SK-N-SH (cell line): Measurements from ENCODE around the gene RASGRP4. TPM values are rescaled to one million over a fixed set of nuclear protein-coding genes. Genes with fewer than 3 reads are reported as not detected.

Experiments
- CTCF ChIA-PET: fragments of 300-600, 350-600 bp; formaldehyde crosslinking; extraction: SDS; loops from one replicate; lab custom pipeline; 2021; lab: Yijun Ruan, JAX
- POLR2A ChIA-PET: fragments of 350-600 bp; sonication (Branson Sonifier 250); formaldehyde crosslinking; extraction: SDS; loops from one replicate; lab custom pipeline; 2020; ENCODE audit warnings: antibody characterized with exemption, inconsistent platforms; lab: Yijun Ruan, JAX
- DNase-seq: peaks from one replicate; pipeline ENCODE4 v3.0.0; 2012
- H2AFZ ChIP-seq: fragments of 200-600 bp; sonication (generic); 2 replicates; pipeline ENCODE4 v1.8.1; 2016; ENCODE audit warnings: antibody characterized with exemption, mild to moderate bottlenecking, low read depth
- H3F3A ChIP-seq: fragments of 200-600 bp; sonication (generic); replicated peaks from 2 replicates; pipeline ENCODE3; 2016; ENCODE audit warnings: antibody characterized with exemption, mild to moderate bottlenecking; ENCODE audit not compliant: insufficient read depth
- H3K27ac ChIP-seq, 2 experiments: fragments of 200-500 bp in 1 of 2; fragments of 200-600 bp in 1 of 2; sonication (Bioruptor generic) in 1 of 2; sonication (generic), shearing (Covaris generic) in 1 of 2; 2 replicates each; pipeline versions ENCODE4 v1.5.1 to v1.6.1; 2014 to 2016; ENCODE audit warnings: low read depth in 2 of 2, inconsistent platforms in 1 of 2, low read length in 1 of 2, mild to moderate bottlenecking in 1 of 2, mixed read lengths in 1 of 2
- H3K27me3 ChIP-seq: fragments of 200-600 bp; sonication (generic), shearing (Covaris generic); 2 replicates; pipeline ENCODE4 v1.6.1; 2016; ENCODE audit warnings: mixed run types; ENCODE audit not compliant: insufficient read depth
- H3K36me3 ChIP-seq, 2 experiments: fragments of 200-500 bp in 1 of 2; fragments of 200-600 bp in 1 of 2; sonication (Bioruptor generic) in 1 of 2; sonication (generic) in 1 of 2; replicated peaks in 1 of 2; 2 replicates each; pipeline versions ENCODE3 to v1.5.1; 2014 to 2016; ENCODE audit warnings: low read length in 1 of 2, mild to moderate bottlenecking in 1 of 2; ENCODE audit not compliant: insufficient read depth in 2 of 2, control insufficient read depth in 1 of 2
- H3K4me1 ChIP-seq, 2 experiments: fragments of 200-500 bp in 1 of 2; fragments of 200-600 bp in 1 of 2; sonication (Bioruptor generic) in 1 of 2; sonication (generic), shearing (Covaris generic) in 1 of 2; 2 replicates each; pipeline versions ENCODE4 v1.5.1 to v1.6.1; 2014 to 2016; ENCODE audit warnings: low read depth in 1 of 2, low read length in 1 of 2, mixed run types in 1 of 2; ENCODE audit not compliant: insufficient read depth in 2 of 2, control insufficient read depth in 1 of 2
- H3K4me2 ChIP-seq: fragments of 200-600 bp; sonication (generic), shearing (Covaris generic); 2 replicates; pipeline ENCODE4 v1.6.1; 2017; ENCODE audit warnings: mixed run types
- H3K4me3 ChIP-seq, 2 experiments: fragments of 200-500 bp in 1 of 2; fragments of 200-600 bp in 1 of 2; sonication (Bioruptor generic) in 1 of 2; sonication (generic), shearing (Covaris generic) in 1 of 2; 2 replicates each; pipeline versions ENCODE4 v1.5.1 to v1.8.1; 2014 to 2016; ENCODE audit warnings: low read depth in 2 of 2, inconsistent platforms in 1 of 2, low read length in 1 of 2, mild to moderate bottlenecking in 1 of 2, mixed read lengths in 1 of 2, moderate library complexity in 1 of 2
- H3K79me2 ChIP-seq: fragments of 200-600 bp; sonication (generic); 2 replicates; pipeline ENCODE4 v1.8.1; 2017; ENCODE audit warnings: mild to moderate bottlenecking; ENCODE audit not compliant: insufficient read depth
- H3K9ac ChIP-seq: fragments of 200-600 bp; sonication (generic); 2 replicates; pipeline ENCODE4 v1.6.1; 2017; ENCODE audit warnings: mixed run types
- H3K9me2 ChIP-seq: fragments of 200-600 bp; sonication (generic); 2 replicates; pipeline ENCODE4 v1.6.1; 2017; ENCODE audit warnings: mixed run types
- H3K9me3 ChIP-seq: fragments of 200-600 bp; sonication (generic); 2 replicates; pipeline ENCODE4 v1.6.1; 2017; ENCODE audit warnings: mixed run types, mild to moderate bottlenecking, moderate library complexity
- H4K20me1 ChIP-seq: fragments of 200-600 bp; sonication (generic); 2 replicates; pipeline ENCODE4 v1.6.1; 2017; ENCODE audit warnings: mild to moderate bottlenecking, mixed run types; ENCODE audit not compliant: insufficient read depth
- EP300 ChIP-seq, 2 experiments: IDR thresholded peaks; 2 replicates each; pipeline versions ENCODE4 v1.4.0 to v1.6.1; 2012; ENCODE audit warnings: borderline replicate concordance in 1 of 2, low read depth in 1 of 2, low read length in 1 of 2
- EZH2phosphoT487 ChIP-seq: fragments of 200-600 bp; sonication (generic); IDR thresholded peaks from 2 replicates; pipeline ENCODE4 v1.6.1; 2017; ENCODE audit warnings: low read depth, mixed run types, mild to moderate bottlenecking, antibody characterized with exemption, moderate library complexity, borderline replicate concordance
- FOSL2 ChIP-seq: IDR thresholded peaks from 2 replicates; pipeline ENCODE4 v1.4.0; 2012; ENCODE audit warnings: low read depth, mild to moderate bottlenecking, moderate library complexity, borderline replicate concordance
- FOXJ3 ChIP-seq: sonication (generic); formaldehyde crosslinking; IDR thresholded peaks from 2 replicates; pipeline ENCODE4 v1.5.1; 2020; ENCODE audit warnings: mild to moderate bottlenecking, missing genetic modification reagents
- MAX ChIP-seq: IDR thresholded peaks from 2 replicates; pipeline ENCODE4 v1.4.0; 2012; ENCODE audit warnings: low read depth
- MEF2A ChIP-seq: IDR thresholded peaks from 2 replicates; pipeline ENCODE4 v1.4.0; 2012; ENCODE audit warnings: low read depth, borderline replicate concordance
- MXI1 ChIP-seq: IDR thresholded peaks from 2 replicates; pipeline ENCODE4 v1.6.1; 2012; ENCODE audit warnings: mild to moderate bottlenecking, low read depth, low read length, improper control_type of control experiment
- NFIC ChIP-seq: IDR thresholded peaks from 2 replicates; pipeline ENCODE4 v1.4.0; 2012; ENCODE audit warnings: borderline replicate concordance
- PBX3 ChIP-seq: IDR thresholded peaks from 2 replicates; pipeline ENCODE4; 2012
- TAF1 ChIP-seq: IDR thresholded peaks from 2 replicates; pipeline ENCODE4 v1.6.1; 2012; ENCODE audit warnings: low read depth, mild to moderate bottlenecking, low read length, moderate library complexity, borderline replicate concordance
- TEAD4 ChIP-seq: IDR thresholded peaks from 2 replicates; pipeline ENCODE4 v1.4.0; 2012; ENCODE audit warnings: mild to moderate bottlenecking, borderline replicate concordance; ENCODE audit not compliant: insufficient read depth
- USF1 ChIP-seq: IDR thresholded peaks from 2 replicates; pipeline ENCODE4 v1.4.0; 2012; ENCODE audit warnings: low read depth, borderline replicate concordance
- USF2 ChIP-seq: fragments of 150-350 bp; IDR thresholded peaks from 2 replicates; pipeline ENCODE4 v1.6.1; 2017; ENCODE audit warnings: antibody characterized with exemption, low read length, low read depth, borderline replicate concordance
- YY1 ChIP-seq: IDR thresholded peaks from 2 replicates; pipeline ENCODE4 v1.4.0; 2012; ENCODE audit warnings: low read depth, mild to moderate bottlenecking
- ZBTB33 ChIP-seq: IDR thresholded peaks from 2 replicates; pipeline ENCODE4 v1.4.0; 2012; ENCODE audit warnings: low read depth, borderline replicate concordance
- WGBS: methylation state at CpG from one replicate; pipeline ENCODE4 v1.1.6; 2017; ENCODE audit warnings: low lambda C conversion rate; 5-methylcytosine and 5-hydroxymethylcytosine counted together
- polyA plus RNA-seq, 3 experiments: library from polyadenylated mRNA; depleted of rRNA; stranded (reverse); fragments of >200 nt; gene quantifications; 2 replicates each; pipeline ENCODE4 v1.2.3, GENCODE V29; 2012

The RASGRP4 gene
- polyA plus RNA-seq, 1 of the 3 experiments (the other 2 are of a cell fraction) = not detected

- Histone ChIP-seq H3K9me3 (no peaks in the 10 kb centered on the region), H3K27ac (no peak overlapping the region), H3K9me2 (no peaks in the 10 kb centered on the region), H3F3A (no peaks in the 10 kb centered on the region), H3K4me1 (no peaks in the 10 kb centered on the region), H3K79me2 (no peaks in the 10 kb centered on the region), H3K4me2 (no peak overlapping the region), H3K9ac (no peak overlapping the region), H4K20me1 (no peaks in the 10 kb centered on the region)
- WGBS = 69% methylated on average over 7 of the region's 9 CpGs
- no peak for DNase-seq
- ChIA-PET POLR2A (no interaction called here), CTCF (no interaction called here)
- TF ChIP-seq PBX3 = no peak
- no peak for TF ChIP-seq MAX
- no peak for TF ChIP-seq NFIC
- no peak for TF ChIP-seq MEF2A
- TF ChIP-seq MXI1 = no peak
- TF ChIP-seq USF2 = no peak
- no peak for TF ChIP-seq EP300 (IDR thresholded peaks at IDR 0.05; ENCODE audit: borderline replicate concordance in 1 of 2, low read depth in 1 of 2, low read length in 1 of 2)
- no peak for TF ChIP-seq FOXJ3 (CRISPR knock-in tag)
- no peak for TF ChIP-seq YY1
- TF ChIP-seq TAF1 = no peak
- TF ChIP-seq ZBTB33 = no peak
- no peak for TF ChIP-seq EZH2phosphoT487
- no peak for TF ChIP-seq TEAD4
- no peak for TF ChIP-seq FOSL2
- TF ChIP-seq USF1 = no peak
- TF ChIP-seq, all 33 proteins: peak for 0
- Histone ChIP-seq H2AFZ (no peak overlapping the region), H3K27me3 (no peaks in the 10 kb centered on the region), H3K36me3 (no peaks in the 10 kb centered on the region), H3K4me3 (no peak overlapping the region)
Observed at GRCh38 chr19:38420935-38421334, 5.1 kb downstream of the RASGRP4 start.
